Natural killer cell (primary cell): Measurements from ENCODE around the gene G3BP1. TPM values are rescaled to one million over a fixed set of nuclear protein-coding genes. Genes with fewer than 3 reads are reported as not detected.
"Not testable (repeated sequence)": the region's sequence is repeated elsewhere in the genome, so short reads cannot be mapped to it uniquely, and the experiment has no call there.

Experiments
- ATAC-seq, 3 donors: fragments of 150-1000 bp in 2 of 3; fragments of 200-7000 bp in 1 of 3; cut with Tn5 transposase; 1 replicate in 1 of 3; 2 replicates in 2 of 3; pipeline ENCODE4 v1.10.0; 2021; ENCODE audit warnings: mild to moderate bottlenecking in 2 of 3, moderate library complexity in 2 of 3
- DNase-seq, 2 donors: peaks; one replicate each; pipeline versions ENCODE4 v3.0.0 to v3.0.0-alpha.2; 2013 to 2021; ENCODE audit warnings: mixed read lengths in 1 of 2
- H3K27ac ChIP-seq: one replicate; pipeline ENCODE4 v1.5.1; 2013; ENCODE audit warnings: mild to moderate bottlenecking, low read length
- H3K27me3 ChIP-seq: one replicate; pipeline ENCODE4 v1.6.1; 2013; ENCODE audit warnings: low read length; ENCODE audit not compliant: control insufficient read depth, insufficient read depth
- H3K36me3 ChIP-seq: one replicate; pipeline ENCODE4 v1.6.1; 2013; ENCODE audit warnings: low read length; ENCODE audit not compliant: control insufficient read depth, insufficient read depth
- H3K4me1 ChIP-seq: one replicate; pipeline ENCODE4 v1.6.1; 2013; ENCODE audit warnings: low read length; ENCODE audit not compliant: control insufficient read depth, insufficient read depth
- H3K4me3 ChIP-seq: one replicate; pipeline ENCODE4 v1.5.1; 2013; ENCODE audit warnings: low read length
- H3K9me3 ChIP-seq: one replicate; pipeline ENCODE4 v1.6.1; 2013; ENCODE audit warnings: low read length; ENCODE audit not compliant: control insufficient read depth, insufficient read depth
- H3K27ac Mint-ChIP-seq, 2 donors: one replicate each; pipeline ENCODE4 v1.8.0; 2022; ENCODE audit warnings: mild to moderate bottlenecking in 2 of 2, mixed read lengths in 2 of 2, moderate library complexity in 1 of 2
- H3K27me3 Mint-ChIP-seq, 2 donors: one replicate each; pipeline ENCODE4 v1.8.0; 2022; ENCODE audit warnings: low read depth in 2 of 2, mixed read lengths in 2 of 2
- H3K36me3 Mint-ChIP-seq: one replicate; pipeline ENCODE4 v1.8.0; 2022; ENCODE audit warnings: mixed read lengths
- H3K4me1 Mint-ChIP-seq, 2 donors: one replicate each; pipeline ENCODE4 v1.8.0; 2022; ENCODE audit warnings: mixed read lengths in 2 of 2
- H3K4me3 Mint-ChIP-seq: one replicate; pipeline ENCODE4 v1.8.0; 2022; ENCODE audit warnings: mild to moderate bottlenecking, moderate library complexity, mixed read lengths
- H3K9me3 Mint-ChIP-seq, 2 donors: one replicate each; pipeline ENCODE4 v1.8.0; 2022; ENCODE audit warnings: mixed read lengths in 2 of 2
- CTCF ChIP-seq: fragments of 200-600 bp; IDR thresholded peaks from one replicate; pipeline ENCODE4 v1.8.0; 2022; ENCODE audit warnings: antibody characterized with exemption
- WGBS: methylation state at CpG from one replicate; pipeline ENCODE4 v1.1.7; 2013; ENCODE audit warnings: missing lambda C conversion rate; ENCODE audit not compliant: insufficient coverage; 5-methylcytosine and 5-hydroxymethylcytosine counted together
- intact Hi-C: fragments of 100-400 bp; cut with micrococcal nuclease; formaldehyde crosslinking; loops from one replicate; pipeline ENCODE4 v1.14.2; 2022
- total RNA-seq, 4 donors: library from RNA; stranded (reverse); fragments of 120-200 nt in 1 of 4; gene quantifications; one replicate each; pipeline versions ENCODE4 v1.2.3 to v1.2.4, GENCODE V29; 2013 to 2022

The G3BP1 gene
- total RNA-seq, 3 donors from 2014 or later (not counting 1 experiment from before 2014, with no cell fraction given): 94.9 to 127 (median 121) TPM

GRCh38 chr5:151846765-151847164, 75.0 kb downstream of the G3BP1 start:
- DNase-seq (no peak), ATAC-seq (no peak)
- no peaks in the 10 kb centered on the region for H3K4me1 ChIP-seq
- Mint-ChIP-seq H3K4me3 (no peak overlapping the region), H3K36me3 (no peaks in the 10 kb centered on the region), H3K4me1 (no peaks in the 10 kb centered on the region), H3K27me3 (peaks cover 0 to 2% of the 10 kb centered on the region in 2 donors), H3K9me3 (no peaks in the 10 kb centered on the region), H3K27ac (no peak overlapping the region)
- no peaks in the 10 kb centered on the region for H3K36me3 ChIP-seq
- H3K27ac ChIP-seq: no peak overlapping the region
- H3K9me3 ChIP-seq: no peaks in the 10 kb centered on the region
- H3K27me3 ChIP-seq: no peaks in the 10 kb centered on the region
- intact Hi-C loops: no loop called here
- no peak for TF ChIP-seq CTCF
- no peak overlapping the region for H3K4me3 ChIP-seq

DNA sequence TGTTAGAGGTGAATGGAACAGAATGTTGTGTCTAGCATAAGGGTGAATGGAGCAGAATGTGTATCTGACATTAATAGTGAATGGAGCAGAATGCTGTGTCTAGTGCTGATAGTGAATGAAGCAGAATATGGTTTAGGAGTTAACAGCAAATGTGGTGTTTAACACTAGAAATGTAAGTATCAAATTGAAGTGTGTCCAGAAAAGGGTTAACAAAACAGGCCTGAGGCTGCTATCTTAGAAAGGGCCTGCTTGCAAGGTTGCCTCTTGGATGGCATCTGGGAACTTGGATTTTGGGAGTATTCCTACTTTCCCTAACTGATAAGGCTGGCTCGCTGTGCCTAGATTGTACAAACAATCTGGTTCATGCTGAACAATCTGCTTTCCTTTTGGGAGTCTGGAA, 76.1 kb downstream of the G3BP1 start:
- H3K36me3 ChIP-seq: no peaks in the 10 kb centered on the region
- no peaks in the 10 kb centered on the region for H3K4me1 ChIP-seq
- H3K27me3 ChIP-seq: no peaks in the 10 kb centered on the region
- ATAC-seq (no peak), DNase-seq (no peak)
- 92% methylated on average over 1 of the region's 1 CpG for WGBS
- Mint-ChIP-seq H3K27ac (no peak overlapping the region), H3K4me1 (no peaks in the 10 kb centered on the region), H3K9me3 (no peaks in the 10 kb centered on the region), H3K27me3 (peaks cover 0 to 2% of the 10 kb centered on the region in 2 donors), H3K36me3 (no peaks in the 10 kb centered on the region), H3K4me3 (no peak overlapping the region)
- H3K9me3 ChIP-seq: no peaks in the 10 kb centered on the region
- no peak overlapping the region for H3K4me3 ChIP-seq
- no peak overlapping the region for H3K27ac ChIP-seq
- intact Hi-C loops: no loop called here
- TF ChIP-seq CTCF: no peak

DNA sequence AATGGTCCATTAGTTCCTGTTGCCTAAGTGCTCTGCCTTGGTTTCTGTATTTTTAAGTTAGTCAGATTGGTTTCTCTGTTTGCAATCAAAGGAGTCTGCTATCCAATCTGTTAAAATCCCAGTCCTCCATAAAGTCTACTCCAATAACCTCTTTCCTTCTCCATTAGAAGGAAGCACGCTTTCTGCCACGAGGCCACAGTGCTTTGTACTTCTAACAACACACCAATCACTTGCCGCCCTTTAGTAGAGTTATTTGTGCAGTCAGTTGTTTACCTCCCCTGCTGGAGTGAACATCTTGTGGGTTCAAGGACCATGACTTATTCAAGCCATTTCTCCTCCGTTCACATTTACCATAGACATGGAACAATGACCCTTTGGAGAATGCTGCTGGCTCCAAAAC, 83.9 kb downstream of the G3BP1 start:
- Histone ChIP-seq H3K36me3 (no peaks in the 10 kb centered on the region), H3K27me3 (no peaks in the 10 kb centered on the region), H3K27ac (no peak overlapping the region), H3K9me3 (no peaks in the 10 kb centered on the region), H3K4me3 (no peak overlapping the region), H3K4me1 (no peaks in the 10 kb centered on the region)
- Mint-ChIP-seq H3K36me3 (no peaks in the 10 kb centered on the region), H3K4me1 (no peaks in the 10 kb centered on the region), H3K9me3 (no peaks in the 10 kb centered on the region), H3K27ac (no peak overlapping the region), H3K4me3 (no peak overlapping the region), H3K27me3 (peaks cover 0 to 8% of the 10 kb centered on the region in 2 donors)
- WGBS: 88% methylated on average over 3 of the region's 4 CpGs
- ATAC-seq (no peak), DNase-seq (no peak)
- intact Hi-C loops: no loop called here
- no peak for TF ChIP-seq CTCF

- Mint-ChIP-seq H3K27ac (no peak overlapping the region), H3K4me1 (no peaks in the 10 kb centered on the region), H3K4me3 (no peak overlapping the region), H3K27me3 (peaks cover 0 to 8% of the 10 kb centered on the region in 2 donors), H3K36me3 (no peaks in the 10 kb centered on the region), H3K9me3 (no peaks in the 10 kb centered on the region)
- intact Hi-C loops: no loop called here
- no peaks in the 10 kb centered on the region for H3K4me1 ChIP-seq
- no peaks in the 10 kb centered on the region for H3K36me3 ChIP-seq
- DNase-seq (no peak), ATAC-seq (no peak)
- 84% methylated on average over 5 of the region's 5 CpGs for WGBS
- no peak for TF ChIP-seq CTCF
- no peak overlapping the region for H3K4me3 ChIP-seq
- no peaks in the 10 kb centered on the region for H3K27me3 ChIP-seq
- H3K9me3 ChIP-seq: no peaks in the 10 kb centered on the region
- H3K27ac ChIP-seq: no peak overlapping the region
Measured at GRCh38 chr5:151856861-151857260, 85.1 kb downstream of the G3BP1 start.

DNA sequence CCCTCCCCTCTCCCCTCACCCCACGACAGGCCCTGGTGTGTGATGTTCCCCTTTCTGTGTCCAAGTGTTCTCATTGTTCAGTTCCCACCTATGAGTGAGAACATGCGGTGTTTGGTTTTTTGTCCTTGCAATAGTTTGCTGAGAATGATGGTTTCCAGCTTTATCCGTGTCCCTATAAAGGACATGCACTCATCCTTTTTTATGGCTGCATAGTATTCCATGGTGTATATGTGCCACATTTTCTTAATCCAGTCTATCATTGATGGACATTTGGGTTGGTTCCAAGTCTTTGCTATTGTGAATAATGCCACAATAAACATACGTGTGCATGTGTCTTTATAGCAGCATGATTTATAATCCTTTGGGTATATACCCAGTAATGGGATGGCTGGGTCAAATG, 89.1 kb downstream of the G3BP1 start:
- ATAC-seq, H3K4me1 Mint-ChIP-seq, H3K4me3 ChIP-seq, H3K9me3 ChIP-seq, H3K27me3 Mint-ChIP-seq, H3K36me3 Mint-ChIP-seq, DNase-seq, H3K27ac ChIP-seq, H3K4me1 ChIP-seq, H3K27ac Mint-ChIP-seq, H3K9me3 Mint-ChIP-seq, H3K27me3 ChIP-seq, intact Hi-C loops, H3K36me3 ChIP-seq, H3K4me3 Mint-ChIP-seq: not testable (repeated sequence)
- no CpG with 5 or more reads among the region's 4 CpGs for WGBS
